HCT116 (cell line): ENCODE results near the gene RPH3AL.

Experiments used
- CTCF ChIP-seq, 3 experiments: fragments of 200-600 bp in 1 of 3; sonication (generic) in 1 of 3; IDR thresholded peaks in 2 of 3; conservative IDR thresholded peaks in 1 of 3; 2 replicates each; pipeline ENCODE4 v1.5.1; 2012 to 2017; ENCODE audit warnings: low read depth in 2 of 3, low read length in 2 of 3, antibody characterized with exemption in 1 of 3, borderline replicate concordance in 1 of 3, control low read depth in 1 of 3, mild to moderate bottlenecking in 1 of 3, mixed read lengths in 1 of 3, mixed run types in 1 of 3, moderate library complexity in 1 of 3; ENCODE audit not compliant: insufficient read depth in 1 of 3
- RAD21 ChIP-seq: IDR thresholded peaks from 2 replicates; pipeline ENCODE4 v1.6.1; 2012; ENCODE audit warnings: low read depth, mild to moderate bottlenecking
- SIN3A ChIP-seq: IDR thresholded peaks from 2 replicates; pipeline ENCODE4 v1.6.1; 2012; ENCODE audit warnings: low read depth
- TF ChIP-seq, protein P1 (sequence below): IDR thresholded peaks from 2 replicates; pipeline ENCODE4 v1.6.1; 2011; ENCODE audit warnings: mild to moderate bottlenecking, low read length, moderate library complexity; ENCODE audit not compliant: insufficient replicate concordance; ENCODE audit errors: extremely low read depth

DNA sequence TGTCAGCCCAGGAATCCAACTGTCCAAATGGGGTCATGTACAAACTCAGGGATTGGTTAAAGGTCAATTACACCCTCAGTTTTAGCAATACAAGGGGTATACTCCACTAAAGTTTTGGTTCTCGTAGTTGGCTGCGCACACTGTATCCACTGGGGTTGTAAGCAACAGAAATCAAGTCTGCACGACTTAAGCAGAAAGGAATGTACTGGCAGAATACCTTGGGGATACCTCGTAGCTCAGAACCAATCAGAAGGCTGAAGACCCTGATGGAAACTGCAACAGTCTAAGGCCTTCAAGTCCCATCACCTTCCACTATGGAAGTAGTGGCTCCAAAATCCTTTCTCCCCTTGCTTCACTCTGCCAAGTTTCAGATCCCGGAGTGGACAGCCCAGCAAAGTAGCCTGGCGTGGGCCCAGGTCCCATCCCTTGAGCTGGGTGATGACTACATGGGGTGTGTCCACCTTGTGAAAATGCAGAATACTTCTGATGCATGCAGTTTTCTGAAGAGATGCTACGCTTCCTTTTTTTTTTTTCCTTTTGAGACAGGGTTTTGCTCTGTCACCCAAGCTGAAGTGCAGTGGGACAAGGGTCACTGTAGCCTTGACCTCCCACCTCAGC is 21.1 kb upstream of the RPH3AL start:
- no peak for TF ChIP-seq RAD21
- TF ChIP-seq SIN3A = no peak
- TF ChIP-seq CTCF (IDR thresholded peaks at IDR 0.05 in 2 of 3, conservative IDR thresholded peaks at IDR 0.05 in 1 of 3; ENCODE audit: borderline replicate concordance in 1 of 3, insufficient read depth in 1 of 3, low read depth in 2 of 3, low read length in 2 of 3) = no peak
- TF ChIP-seq, protein P1, sequence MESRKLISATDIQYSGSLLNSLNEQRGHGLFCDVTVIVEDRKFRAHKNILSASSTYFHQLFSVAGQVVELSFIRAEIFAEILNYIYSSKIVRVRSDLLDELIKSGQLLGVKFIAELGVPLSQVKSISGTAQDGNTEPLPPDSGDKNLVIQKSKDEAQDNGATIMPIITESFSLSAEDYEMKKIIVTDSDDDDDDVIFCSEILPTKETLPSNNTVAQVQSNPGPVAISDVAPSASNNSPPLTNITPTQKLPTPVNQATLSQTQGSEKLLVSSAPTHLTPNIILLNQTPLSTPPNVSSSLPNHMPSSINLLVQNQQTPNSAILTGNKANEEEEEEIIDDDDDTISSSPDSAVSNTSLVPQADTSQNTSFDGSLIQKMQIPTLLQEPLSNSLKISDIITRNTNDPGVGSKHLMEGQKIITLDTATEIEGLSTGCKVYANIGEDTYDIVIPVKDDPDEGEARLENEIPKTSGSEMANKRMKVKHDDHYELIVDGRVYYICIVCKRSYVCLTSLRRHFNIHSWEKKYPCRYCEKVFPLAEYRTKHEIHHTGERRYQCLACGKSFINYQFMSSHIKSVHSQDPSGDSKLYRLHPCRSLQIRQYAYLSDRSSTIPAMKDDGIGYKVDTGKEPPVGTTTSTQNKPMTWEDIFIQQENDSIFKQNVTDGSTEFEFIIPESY = no peak
